ENCODE data around the gene PLEKHH3. TPM values are rescaled to one million over a fixed set of nuclear protein-coding genes. Genes with fewer than 3 reads are reported as not detected.

The PLEKHH3 gene
- total and polyA plus RNA-seq, 2 of the 4 experiments (the other 2 are of a cell fraction), result 2.9 to 10.5 TPM

DNA sequence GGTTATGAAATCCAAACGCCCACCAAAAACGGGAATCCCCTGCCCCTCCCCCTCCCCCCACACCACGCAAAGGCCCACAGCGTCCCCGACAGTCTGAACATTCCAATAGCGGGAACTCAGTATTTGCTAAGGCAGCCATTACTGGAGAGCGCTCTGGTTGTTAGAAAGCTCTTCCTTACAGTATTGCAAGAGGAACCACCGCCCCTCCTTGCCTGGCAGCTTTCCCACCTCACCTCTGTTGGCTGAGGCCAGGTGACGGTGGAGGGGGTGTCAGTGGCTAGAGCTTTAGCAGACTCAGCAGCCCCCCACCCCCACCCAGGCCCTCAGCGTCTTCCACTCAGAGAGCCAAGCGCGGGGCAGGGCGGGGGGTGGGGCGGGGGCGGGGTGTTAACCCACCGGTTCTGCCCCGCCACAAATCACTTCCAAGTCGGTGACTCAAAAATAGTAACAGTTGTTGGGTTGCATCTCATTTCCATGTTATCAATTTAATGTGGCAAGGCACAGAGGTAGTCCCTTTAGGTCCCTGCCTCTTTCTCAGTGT is 2.2 kb upstream of the PLEKHH3 start (continued):
- TF ChIP-seq RCOR1 (IDR thresholded peaks at IDR 0.05; ENCODE audit: insufficient replicate concordance, low read length), result no peak

GRCh38 chr17:42677921-42678781 is 1.4 kb upstream of the PLEKHH3 start:
- Histone ChIP-seq H2AFZ (replicated peaks; ENCODE audit: low read length, poor library complexity) (peak overlapping the region; percentile 87), H3K56ac (ENCODE audit: extremely low read depth, insufficient read depth, low read length) (peak overlapping the region; percentile 89), H4K20me1 (ENCODE audit: insufficient read depth, low read length) (peaks cover 32% of the 10 kb centered on the region), H3K4me2 (ENCODE audit: low read depth, low read length) (peak overlapping the region; percentile 95), H2AK5ac (ENCODE audit: low read depth, low read length) (peak overlapping the region; percentile 65; the same call in 1 of the 2 replicates), H3K14ac (replicated peaks; ENCODE audit: low read depth, low read length) (peak overlapping the region; percentile 72), H2BK5ac (ENCODE audit: low read depth, low read length, poor library complexity, severe bottlenecking) (peak overlapping the region; percentile 89), H4K5ac (ENCODE audit: low read depth, low read length) (peak overlapping the region; percentile 82), H3K23ac (ENCODE audit: low read depth, low read length) (peak overlapping the region; percentile 61), H3K9ac (ENCODE audit: low read depth, low read length) (peak overlapping the region; percentile 93), H3K27ac (ENCODE audit: insufficient read depth, low read length) (peak overlapping the region; percentile 99), H3K79me1 (ENCODE audit: low read depth in 1 of 2, low read length in 2 of 2) (peaks cover 15 to 70% of the 10 kb centered on the region in 2 experiments; a peak in 3 of 4 replicates), H2AK9ac (replicated peaks; ENCODE audit: low read depth, low read length, poor library complexity) (peak overlapping the region; percentile 92), H2BK20ac (ENCODE audit: low read depth, low read length) (peak overlapping the region; percentile 63; the same call in 1 of the 2 replicates), H3K9me1 (ENCODE audit: insufficient read depth, low read length) (peaks cover 16% of the 10 kb centered on the region), H3K4me1 (ENCODE audit: control insufficient read depth, insufficient read depth, low read length) (peaks cover 39% of the 10 kb centered on the region), H3K9me3 (ENCODE audit: control insufficient read depth, insufficient read depth, low read length) (no peaks in the 10 kb centered on the region), H3K4me3 (ENCODE audit: insufficient read depth, low read depth, low read length) (peak overlapping the region; percentile 88), H2BK15ac (ENCODE audit: low read depth, low read length) (peak overlapping the region; percentile 48; the same call in 1 of the 3 replicates), H3K27me3 (ENCODE audit: control insufficient read depth, insufficient read depth, low read length) (no peaks in the 10 kb centered on the region), H3K36me3 (ENCODE audit: control insufficient read depth, insufficient read depth, low read length) (peaks cover 6% of the 10 kb centered on the region; the same call in 1 of the 2 replicates), H3K4ac (ENCODE audit: low read depth, low read length) (peak overlapping the region; percentile 90), H3K18ac (ENCODE audit: low read depth, low read length) (peak overlapping the region; percentile 91), H2BK120ac (ENCODE audit: low read depth, low read length) (peak overlapping the region; percentile 90), H4K91ac (ENCODE audit: insufficient read depth, low read depth, low read length) (peak overlapping the region; percentile 90), H4K8ac (ENCODE audit: low read depth in 2 of 2, low read length in 2 of 2) (peak overlapping the region; percentile 86 to 94)
- intact Hi-C loops (cut with micrococcal nuclease) (loop anchor here (2.0 kb wide), 1 partner anchor 69 kb away; the partner anchor contains the start of genes RETREG3 and TUBG1), dilution Hi-C loops (cut with HindIII; ENCODE audit: low sequenced_read_pairs, unreplicated experiment) (no loop called here), in situ Hi-C loops (cut with MboI; ENCODE audit: low sequenced_read_pairs) (loop anchor here (25.0 kb wide), 1 partner anchor 634 kb away; no protein-coding TSS in a partner anchor)
- ChIA-PET CTCF (interaction anchor here (3.8 kb wide), 1 partner anchor 100 kb away, joined by 15 read pairs; no protein-coding TSS in a partner anchor), POLR2A (ENCODE audit: unreplicated experiment) (interaction anchor here (0.6 to 1.4 kb wide), 3 partner anchors 69 to 124 kb away, joined by 3 read pairs; partner anchors contain the start of genes RETREG3 and TUBG1)
- WGBS, 2 experiments (ENCODE audit: extremely low coverage in 2 of 2, insufficient read length in 1 of 2), result 1% methylated on average over 22 of the region's 53 CpGs; no CpG with 5 or more reads in 1 of the 2 experiments
- DNase-seq, result peak; percentile 73
- no TSS peak for BruUV-seq (replicated peaks)
- TF ChIP-seq MAZ (IDR thresholded peaks at IDR 0.05; ENCODE audit: borderline replicate concordance, low read depth, low read length), result peak; percentile 86
- TF ChIP-seq POLR2A (IDR thresholded peaks at IDR 0.05; ENCODE audit: low read depth, low read length), result peak; percentile 30; the same call in 1 of the 2 replicates
- TF ChIP-seq NFE2L2 (IDR thresholded peaks at IDR 0.05; ENCODE audit: low read depth, low read length), result peak; percentile 24; the same call in 1 of the 2 replicates
- TF ChIP-seq FOS (IDR thresholded peaks at IDR 0.05; ENCODE audit: low read depth, low read length), result no peak
- peak; percentile 94 for TF ChIP-seq MAFK (IDR thresholded peaks at IDR 0.05; ENCODE audit: low read depth, low read length)
- TF ChIP-seq CEBPB (IDR thresholded peaks at IDR 0.05; ENCODE audit: low read depth, low read length), result peak; percentile 40
- TF ChIP-seq, protein P1, sequence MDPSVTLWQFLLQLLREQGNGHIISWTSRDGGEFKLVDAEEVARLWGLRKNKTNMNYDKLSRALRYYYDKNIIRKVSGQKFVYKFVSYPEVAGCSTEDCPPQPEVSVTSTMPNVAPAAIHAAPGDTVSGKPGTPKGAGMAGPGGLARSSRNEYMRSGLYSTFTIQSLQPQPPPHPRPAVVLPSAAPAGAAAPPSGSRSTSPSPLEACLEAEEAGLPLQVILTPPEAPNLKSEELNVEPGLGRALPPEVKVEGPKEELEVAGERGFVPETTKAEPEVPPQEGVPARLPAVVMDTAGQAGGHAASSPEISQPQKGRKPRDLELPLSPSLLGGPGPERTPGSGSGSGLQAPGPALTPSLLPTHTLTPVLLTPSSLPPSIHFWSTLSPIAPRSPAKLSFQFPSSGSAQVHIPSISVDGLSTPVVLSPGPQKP (IDR thresholded peaks at IDR 0.05; ENCODE audit: borderline replicate concordance, low read depth, low read length), result no peak
- TF ChIP-seq BHLHE40 (IDR thresholded peaks at IDR 0.05; ENCODE audit: low read depth, low read length), result peak; percentile 66; the same call in 1 of the 2 replicates
- peak; percentile 39 for ATAC-seq (ENCODE audit: low read depth)
